Measurements from ENCODE around the gene DGKG.

Gene DGKG

GRCh38 chr3:186200726-186201125 is 161.3 kb downstream of the DGKG start:
- no peak for DNase-seq

GRCh38 chr3:186198442-186198841 is 163.6 kb downstream of the DGKG start:
- no peak for DNase-seq

GRCh38 chr3:186194451-186194811 is 167.6 kb downstream of the DGKG start:
- DNase-seq, result no peak

- DNase-seq, result no peak
Observed at GRCh38 chr3:186193534-186194450, 168.2 kb downstream of the DGKG start.

GRCh38 chr3:186192823-186193222 is 169.2 kb downstream of the DGKG start:
- DNase-seq, result no peak

- no peak for DNase-seq
Observed at GRCh38 chr3:186189492-186189891, 172.5 kb downstream of the DGKG start.

- DNase-seq, result no peak
Observed at GRCh38 chr3:186187401-186188275, 174.4 kb downstream of the DGKG start.

- DNase-seq, result no peak
Observed at GRCh38 chr3:186185194-186185787, 176.7 kb downstream of the DGKG start.

GRCh38 chr3:186184021-186184420 is 178.0 kb downstream of the DGKG start:
- DNase-seq, result no peak

GRCh38 chr3:186182850-186183249 is 179.2 kb downstream of the DGKG start:
- DNase-seq, result no peak

- DNase-seq, result no peak
Observed at GRCh38 chr3:186181901-186182300, 180.1 kb downstream of the DGKG start.

- no peak for DNase-seq
Observed at GRCh38 chr3:186180891-186181481, 181.0 kb downstream of the DGKG start.

GRCh38 chr3:186180151-186180550 is 181.9 kb downstream of the DGKG start:
- no peak for DNase-seq

GRCh38 chr3:186178412-186178811 is 183.6 kb downstream of the DGKG start:
- DNase-seq, result no peak

- DNase-seq, result no peak
Observed at GRCh38 chr3:186176373-186176990, 185.6 kb downstream of the DGKG start.

- DNase-seq, result no peak
Observed at GRCh38 chr3:186173224-186173815, 188.7 kb downstream of the DGKG start.

- DNase-seq, result no peak
Observed at GRCh38 chr3:186172353-186172752, 189.7 kb downstream of the DGKG start.

GRCh38 chr3:186171521-186171920 is 190.5 kb downstream of the DGKG start:
- DNase-seq, result no peak

GRCh38 chr3:186170516-186170915 is 191.5 kb downstream of the DGKG start:
- no peak for DNase-seq

GRCh38 chr3:186169379-186169778 is 192.7 kb downstream of the DGKG start:
- DNase-seq, result no peak

GRCh38 chr3:186168976-186169375 is 193.1 kb downstream of the DGKG start:
- no peak for DNase-seq

Data from NCI-H510A treated with DMSO at 0.1 percent for 48 hours (cell line).